Measurements from ENCODE around the gene TMED9.

GRCh38 chr5:177568326-177568725, 23.7 kb upstream of the TMED9 start:
- TF ChIP-seq, protein P1, sequence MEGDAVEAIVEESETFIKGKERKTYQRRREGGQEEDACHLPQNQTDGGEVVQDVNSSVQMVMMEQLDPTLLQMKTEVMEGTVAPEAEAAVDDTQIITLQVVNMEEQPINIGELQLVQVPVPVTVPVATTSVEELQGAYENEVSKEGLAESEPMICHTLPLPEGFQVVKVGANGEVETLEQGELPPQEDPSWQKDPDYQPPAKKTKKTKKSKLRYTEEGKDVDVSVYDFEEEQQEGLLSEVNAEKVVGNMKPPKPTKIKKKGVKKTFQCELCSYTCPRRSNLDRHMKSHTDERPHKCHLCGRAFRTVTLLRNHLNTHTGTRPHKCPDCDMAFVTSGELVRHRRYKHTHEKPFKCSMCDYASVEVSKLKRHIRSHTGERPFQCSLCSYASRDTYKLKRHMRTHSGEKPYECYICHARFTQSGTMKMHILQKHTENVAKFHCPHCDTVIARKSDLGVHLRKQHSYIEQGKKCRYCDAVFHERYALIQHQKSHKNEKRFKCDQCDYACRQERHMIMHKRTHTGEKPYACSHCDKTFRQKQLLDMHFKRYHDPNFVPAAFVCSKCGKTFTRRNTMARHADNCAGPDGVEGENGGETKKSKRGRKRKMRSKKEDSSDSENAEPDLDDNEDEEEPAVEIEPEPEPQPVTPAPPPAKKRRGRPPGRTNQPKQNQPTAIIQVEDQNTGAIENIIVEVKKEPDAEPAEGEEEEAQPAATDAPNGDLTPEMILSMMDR (optimal IDR thresholded peaks at IDR 0.05 in 1 of 3, IDR thresholded peaks at IDR 0.05 in 1 of 3, conservative IDR thresholded peaks at IDR 0.05 in 1 of 3; ENCODE audit: extremely low read depth in 1 of 3, insufficient read depth in 2 of 3, low read length in 3 of 3) = no peak
- no peak for TF ChIP-seq EZH2 (IDR thresholded peaks at IDR 0.05; ENCODE audit: low read length)
